Measurements from ENCODE around the gene ADGRL3.

DNA sequence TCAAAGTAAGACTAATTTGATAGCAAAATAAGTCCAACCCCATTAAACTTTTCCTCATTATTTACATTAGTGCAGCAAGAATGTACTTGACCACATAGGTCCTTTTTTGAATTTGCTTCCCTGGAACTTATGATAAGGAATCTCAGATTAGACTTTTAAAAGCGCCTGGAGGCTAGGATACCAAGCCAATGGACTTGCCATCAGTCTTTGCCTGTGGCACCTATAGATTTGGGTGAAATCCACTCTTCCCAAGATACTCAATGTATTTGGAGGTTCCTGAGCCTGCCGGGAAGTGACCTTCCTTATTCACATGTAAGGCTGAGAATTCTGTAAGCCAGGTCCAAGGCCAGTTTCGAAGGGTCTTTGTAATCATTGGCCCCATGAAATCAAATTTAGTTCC lies 553.6 kb downstream of the ADGRL3 start:
- TF ChIP-seq, protein P1, sequence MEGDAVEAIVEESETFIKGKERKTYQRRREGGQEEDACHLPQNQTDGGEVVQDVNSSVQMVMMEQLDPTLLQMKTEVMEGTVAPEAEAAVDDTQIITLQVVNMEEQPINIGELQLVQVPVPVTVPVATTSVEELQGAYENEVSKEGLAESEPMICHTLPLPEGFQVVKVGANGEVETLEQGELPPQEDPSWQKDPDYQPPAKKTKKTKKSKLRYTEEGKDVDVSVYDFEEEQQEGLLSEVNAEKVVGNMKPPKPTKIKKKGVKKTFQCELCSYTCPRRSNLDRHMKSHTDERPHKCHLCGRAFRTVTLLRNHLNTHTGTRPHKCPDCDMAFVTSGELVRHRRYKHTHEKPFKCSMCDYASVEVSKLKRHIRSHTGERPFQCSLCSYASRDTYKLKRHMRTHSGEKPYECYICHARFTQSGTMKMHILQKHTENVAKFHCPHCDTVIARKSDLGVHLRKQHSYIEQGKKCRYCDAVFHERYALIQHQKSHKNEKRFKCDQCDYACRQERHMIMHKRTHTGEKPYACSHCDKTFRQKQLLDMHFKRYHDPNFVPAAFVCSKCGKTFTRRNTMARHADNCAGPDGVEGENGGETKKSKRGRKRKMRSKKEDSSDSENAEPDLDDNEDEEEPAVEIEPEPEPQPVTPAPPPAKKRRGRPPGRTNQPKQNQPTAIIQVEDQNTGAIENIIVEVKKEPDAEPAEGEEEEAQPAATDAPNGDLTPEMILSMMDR (IDR thresholded peaks at IDR 0.05) = no peak
- no peak for TF ChIP-seq EP300 (IDR thresholded peaks at IDR 0.05)
- no peak for TF ChIP-seq POLR2A (IDR thresholded peaks at IDR 0.05; ENCODE audit: low read depth)

Measured in esophagus muscularis mucosa (tissue), 4 donors.